Measurements from ENCODE around the gene GALNTL6. TPM values are rescaled to one million over a fixed set of nuclear protein-coding genes. Genes with fewer than 3 reads are reported as not detected.

The GALNTL6 gene
- total RNA-seq, 4 donors from 2014 or later: 0.30 to 1.3 (median 0.60) TPM

DNA sequence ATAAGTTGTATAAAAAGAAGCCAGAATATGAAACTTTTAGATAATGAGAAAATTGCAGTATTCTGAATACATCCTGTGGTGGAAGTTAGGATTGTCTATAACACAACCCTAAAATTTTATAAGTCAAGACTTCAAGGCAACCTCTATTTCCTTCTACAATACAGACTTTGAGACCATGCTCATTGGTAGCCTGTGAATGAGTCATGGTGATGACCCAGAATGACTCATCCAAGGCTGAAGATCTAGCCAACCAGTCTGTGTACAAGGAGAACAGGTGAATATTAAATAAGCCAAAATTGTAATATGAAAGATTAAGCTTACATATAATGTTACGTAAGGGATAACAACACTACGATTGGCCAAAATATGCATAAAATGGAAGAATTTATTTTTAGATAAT, 879.5 kb downstream of the GALNTL6 start:
- H3K4me3 ChIP-seq (ENCODE audit: low read depth, poor library complexity, severe bottlenecking): no peak overlapping the region
- intact Hi-C loops (cut with DNase I; ENCODE audit: low total_unique reads): no loop called here
- DNase-seq (ENCODE audit: low spot score in 2 of 2): no peak
- WGBS, 2 donors: 49 to 69% methylated on average over 2 of the region's 2 CpGs
- TF ChIP-seq, protein P1, sequence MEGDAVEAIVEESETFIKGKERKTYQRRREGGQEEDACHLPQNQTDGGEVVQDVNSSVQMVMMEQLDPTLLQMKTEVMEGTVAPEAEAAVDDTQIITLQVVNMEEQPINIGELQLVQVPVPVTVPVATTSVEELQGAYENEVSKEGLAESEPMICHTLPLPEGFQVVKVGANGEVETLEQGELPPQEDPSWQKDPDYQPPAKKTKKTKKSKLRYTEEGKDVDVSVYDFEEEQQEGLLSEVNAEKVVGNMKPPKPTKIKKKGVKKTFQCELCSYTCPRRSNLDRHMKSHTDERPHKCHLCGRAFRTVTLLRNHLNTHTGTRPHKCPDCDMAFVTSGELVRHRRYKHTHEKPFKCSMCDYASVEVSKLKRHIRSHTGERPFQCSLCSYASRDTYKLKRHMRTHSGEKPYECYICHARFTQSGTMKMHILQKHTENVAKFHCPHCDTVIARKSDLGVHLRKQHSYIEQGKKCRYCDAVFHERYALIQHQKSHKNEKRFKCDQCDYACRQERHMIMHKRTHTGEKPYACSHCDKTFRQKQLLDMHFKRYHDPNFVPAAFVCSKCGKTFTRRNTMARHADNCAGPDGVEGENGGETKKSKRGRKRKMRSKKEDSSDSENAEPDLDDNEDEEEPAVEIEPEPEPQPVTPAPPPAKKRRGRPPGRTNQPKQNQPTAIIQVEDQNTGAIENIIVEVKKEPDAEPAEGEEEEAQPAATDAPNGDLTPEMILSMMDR (IDR thresholded peaks at IDR 0.05): no peak
- TF ChIP-seq POLR2A (IDR thresholded peaks at IDR 0.05): no peak

DNA sequence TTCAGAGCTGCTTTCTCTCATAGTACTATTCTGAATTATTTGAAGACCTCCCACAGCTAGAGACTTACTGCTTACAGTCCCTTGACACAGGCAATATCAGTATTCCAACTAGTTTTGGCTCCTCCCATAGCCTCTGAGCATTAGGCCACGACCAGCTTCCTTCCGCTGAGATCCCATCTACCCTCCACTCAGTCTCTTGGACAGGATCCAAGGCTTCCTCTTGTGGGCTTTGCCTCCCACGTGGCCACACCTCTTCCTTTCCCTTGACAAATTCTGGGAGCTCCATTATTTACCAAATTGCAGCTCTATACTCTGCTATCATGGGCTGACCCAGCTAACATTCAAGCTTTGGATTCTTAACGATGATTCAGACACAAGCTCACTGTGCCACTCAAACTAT, 885.1 kb downstream of the GALNTL6 start:
- no peak for DNase-seq (ENCODE audit: low spot score in 2 of 2)
- 36 to 39% methylated on average over 4 of the region's 4 CpGs for WGBS, 2 donors
- TF ChIP-seq, protein P1 (IDR thresholded peaks at IDR 0.05): no peak
- no peak for TF ChIP-seq POLR2A (IDR thresholded peaks at IDR 0.05)
- intact Hi-C loops (cut with DNase I; ENCODE audit: low total_unique reads): no loop called here
- no peak overlapping the region for H3K4me3 ChIP-seq (ENCODE audit: low read depth, poor library complexity, severe bottlenecking)

DNA sequence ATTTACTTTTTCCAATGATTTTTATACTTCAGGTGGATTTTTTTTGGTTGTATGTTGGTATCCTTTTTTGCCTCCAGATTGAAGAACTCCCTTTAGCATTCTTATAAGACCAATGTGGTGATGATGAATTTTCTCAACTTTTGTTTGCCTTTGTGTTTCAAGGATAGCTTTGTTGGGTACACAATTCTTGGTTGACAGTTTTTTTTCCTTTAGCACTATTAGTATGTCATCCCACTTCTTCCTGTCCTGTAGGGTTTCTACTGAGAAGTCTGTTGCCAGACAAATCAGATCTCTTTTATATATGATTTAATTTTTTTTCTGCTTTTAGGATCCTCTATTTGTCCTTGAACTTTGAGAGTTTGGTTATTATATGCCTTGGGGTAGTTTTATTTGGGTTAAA, 892.4 kb downstream of the GALNTL6 start:
- no peak for DNase-seq (ENCODE audit: low spot score in 2 of 2)
- no peak for TF ChIP-seq POLR2A (IDR thresholded peaks at IDR 0.05)
- TF ChIP-seq, protein P1 (IDR thresholded peaks at IDR 0.05): no peak
- H3K4me3 ChIP-seq (ENCODE audit: low read depth, poor library complexity, severe bottlenecking): no peak overlapping the region
- intact Hi-C loops (cut with DNase I; ENCODE audit: low total_unique reads): no loop called here

DNA sequence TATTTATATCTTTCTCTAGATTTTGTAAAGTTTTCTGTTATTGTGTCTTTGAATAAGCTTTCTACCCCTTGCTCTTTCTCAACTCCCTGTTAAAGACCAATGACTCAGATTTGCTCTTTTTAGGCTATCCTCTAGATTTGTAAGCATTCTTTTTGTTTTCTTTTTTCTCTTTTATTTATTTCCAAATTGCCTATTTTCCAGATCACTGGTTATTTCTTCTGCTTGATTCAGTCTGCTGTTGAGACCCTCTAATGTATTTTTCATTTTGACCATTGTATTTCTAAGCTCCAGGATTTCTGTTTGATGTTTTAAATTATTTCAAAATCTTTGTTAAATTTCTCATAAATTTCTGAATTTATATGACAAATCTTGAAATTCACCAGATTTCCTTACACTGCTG, 892.8 kb downstream of the GALNTL6 start:
- TF ChIP-seq, protein P1 (IDR thresholded peaks at IDR 0.05): no peak
- TF ChIP-seq POLR2A (IDR thresholded peaks at IDR 0.05): no peak
- intact Hi-C loops (cut with DNase I; ENCODE audit: low total_unique reads): no loop called here
- no peak overlapping the region for H3K4me3 ChIP-seq (ENCODE audit: low read depth, poor library complexity, severe bottlenecking)
- DNase-seq (ENCODE audit: low spot score in 2 of 2): no peak

DNA sequence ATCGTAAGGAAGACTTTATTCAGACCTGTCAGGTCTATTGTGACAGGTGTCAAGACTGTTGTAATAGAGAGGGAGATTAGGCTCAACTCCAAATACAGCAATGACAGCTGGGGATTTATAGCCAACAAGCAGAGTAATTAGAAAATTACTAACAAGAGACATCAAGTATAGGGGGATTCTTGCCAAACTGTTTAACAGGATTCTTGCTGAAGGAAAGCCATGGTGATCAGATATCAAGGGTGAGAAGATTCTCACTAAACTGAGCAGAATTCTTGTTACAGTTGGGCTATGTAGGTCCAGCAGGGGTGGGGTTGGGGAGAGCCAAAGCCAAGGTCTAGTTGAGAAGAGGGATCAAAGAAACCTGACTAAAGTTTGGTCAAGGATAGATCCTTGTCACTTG, 894.4 kb downstream of the GALNTL6 start:
- intact Hi-C loops (cut with DNase I; ENCODE audit: low total_unique reads): no loop called here
- DNase-seq (ENCODE audit: low spot score in 2 of 2): no peak
- 45 to 51% methylated on average over 1 of the region's 1 CpG for WGBS, 2 donors
- H3K4me3 ChIP-seq (ENCODE audit: low read depth, poor library complexity, severe bottlenecking): no peak overlapping the region
- no peak for TF ChIP-seq POLR2A (IDR thresholded peaks at IDR 0.05)
- TF ChIP-seq, protein P1 (IDR thresholded peaks at IDR 0.05): no peak

DNA sequence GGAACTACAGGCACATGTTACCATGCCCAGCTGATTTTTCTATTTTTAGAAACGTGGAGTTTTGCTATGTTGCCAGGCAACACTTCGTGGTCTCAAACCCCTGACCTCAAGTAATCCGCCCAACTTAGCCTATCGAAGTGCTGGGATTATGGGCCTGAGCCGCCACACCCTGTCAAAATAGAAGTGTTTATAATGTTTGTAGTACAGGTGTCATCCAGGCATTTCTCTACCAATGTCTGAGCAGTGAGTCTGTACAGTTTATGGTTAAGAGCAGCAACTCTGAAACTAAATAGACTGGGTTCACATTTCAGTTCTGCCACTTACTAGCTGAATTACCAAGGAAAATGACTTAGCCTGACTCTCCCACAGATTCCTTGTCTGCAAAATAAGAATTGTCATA, 895.0 kb downstream of the GALNTL6 start:
- DNase-seq (ENCODE audit: low spot score in 2 of 2): no peak
- TF ChIP-seq, protein P1 (IDR thresholded peaks at IDR 0.05): no peak
- no peak for TF ChIP-seq POLR2A (IDR thresholded peaks at IDR 0.05)
- 70 to 76% methylated on average over 5 of the region's 5 CpGs for WGBS, 2 donors
- intact Hi-C loops (cut with DNase I; ENCODE audit: low total_unique reads): no loop called here
- no peak overlapping the region for H3K4me3 ChIP-seq (ENCODE audit: low read depth, poor library complexity, severe bottlenecking)

All from lower leg skin (tissue), 4 donors.